HG03439 (cell line): ENCODE measurements around the gene VWA2.

Experiments
- ATAC-seq: cut with Tn5 transposase; IDR thresholded peaks from one replicate; pipeline ENCODE4 v1.9.1; 2021; ENCODE audit warnings: mild to moderate bottlenecking, moderate library complexity; ENCODE audit not compliant: unreplicated experiment

Gene VWA2

DNA sequence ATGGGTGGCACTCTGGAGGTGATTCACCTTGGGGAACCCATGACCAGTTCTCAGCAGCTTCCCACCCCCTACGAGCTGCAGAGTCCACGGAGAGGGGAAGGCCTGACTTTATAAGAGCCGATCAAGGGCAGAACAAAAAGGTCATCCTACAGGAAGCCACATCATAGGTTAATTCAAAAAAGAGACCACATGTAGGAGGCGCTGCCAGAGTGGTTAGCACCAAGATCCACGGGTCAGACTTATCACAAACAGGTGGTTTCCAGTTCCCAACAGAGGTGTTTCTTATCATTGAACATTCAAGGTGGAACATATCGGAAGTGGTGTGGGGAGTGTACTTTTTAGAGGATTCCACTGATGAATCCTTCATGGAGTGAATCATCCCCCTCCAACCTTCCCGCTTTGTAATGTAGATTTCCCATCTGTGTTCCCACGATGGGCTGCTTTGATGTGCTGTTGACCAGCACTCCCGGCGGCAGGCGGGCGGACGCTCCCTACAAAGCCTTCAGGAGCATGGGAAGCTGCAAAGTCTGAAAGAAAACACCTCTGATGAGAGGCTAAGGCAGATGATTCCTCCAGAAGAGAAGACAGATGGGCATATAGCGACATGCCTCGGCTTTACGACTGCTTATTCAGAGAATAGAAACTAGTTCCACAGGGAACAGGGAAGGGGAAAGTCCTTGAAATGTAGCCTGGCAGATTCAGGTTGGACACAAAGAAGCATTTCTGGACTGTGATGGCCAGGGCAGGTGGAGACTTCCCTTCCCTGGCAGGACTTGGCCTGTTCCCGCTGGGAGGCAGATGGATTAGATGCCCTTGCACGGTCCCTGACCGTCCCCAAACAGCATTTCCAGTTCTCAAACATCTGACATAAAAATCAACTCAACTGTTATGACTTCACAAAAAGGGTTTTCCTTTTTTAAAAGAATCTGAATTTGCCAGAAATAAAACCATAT lies 98.7 kb downstream of the VWA2 start:
- no peak for ATAC-seq

DNA sequence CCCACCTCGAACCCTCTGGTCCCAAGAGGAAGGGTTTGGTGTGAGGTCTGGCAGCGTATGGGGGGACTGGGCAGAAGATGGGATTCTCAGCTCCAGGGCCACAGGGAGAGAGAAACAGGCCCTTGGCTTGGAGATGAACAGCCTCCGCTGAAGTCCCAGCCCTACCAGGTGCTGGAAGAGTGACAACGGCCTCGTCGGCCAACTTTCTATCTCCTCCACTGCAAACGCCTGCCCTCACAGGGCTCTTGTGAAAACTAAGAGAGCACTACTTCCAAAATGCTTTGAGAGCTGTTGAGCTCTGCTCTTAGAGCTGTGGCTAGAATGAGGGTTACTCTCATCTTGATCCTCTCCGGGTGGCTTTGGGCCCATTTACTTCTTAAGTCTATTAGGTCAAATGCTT lies 101.8 kb downstream of the VWA2 start:
- ATAC-seq = no peak
